HG02840 (cell line): ENCODE measurements around the gene RASA2.

ENCODE experiments used
- ATAC-seq: cut with Tn5 transposase; IDR thresholded peaks from one replicate; pipeline ENCODE4 v1.9.1; 2021; ENCODE audit warnings: mild to moderate bottlenecking, moderate library complexity, moderate number of reproducible peaks; ENCODE audit not compliant: unreplicated experiment, low FRiP score

Gene RASA2

GRCh38 chr3:141557961-141558706, 71.3 kb downstream of the RASA2 start:
- no peak for ATAC-seq

- ATAC-seq, result no peak
These were observed 74.7 kb downstream of the RASA2 start for GRCh38 chr3:141561426-141562034.

- no peak for ATAC-seq
These were observed 77.4 kb downstream of the RASA2 start for GRCh38 chr3:141564241-141564640.

GRCh38 chr3:141570068-141570467, 83.2 kb downstream of the RASA2 start:
- no peak for ATAC-seq

GRCh38 chr3:141575879-141576743, 89.3 kb downstream of the RASA2 start:
- no peak for ATAC-seq

GRCh38 chr3:141576744-141577052, 89.9 kb downstream of the RASA2 start:
- no peak for ATAC-seq

- no peak for ATAC-seq
These were observed 91.6 kb downstream of the RASA2 start for GRCh38 chr3:141578202-141578973.

- ATAC-seq, result no peak
These were observed 107.5 kb downstream of the RASA2 start for GRCh38 chr3:141594357-141594756.

- no peak for ATAC-seq
These were observed 111.1 kb downstream of the RASA2 start for GRCh38 chr3:141597931-141598330.

- no peak for ATAC-seq
These were observed 113.5 kb downstream of the RASA2 start for GRCh38 chr3:141600331-141600730.

GRCh38 chr3:141602706-141603105, 115.9 kb downstream of the RASA2 start:
- ATAC-seq, result no peak

- no peak for ATAC-seq
These were observed 116.7 kb downstream of the RASA2 start for GRCh38 chr3:141603473-141604035.

GRCh38 chr3:141605883-141606282, 119.1 kb downstream of the RASA2 start:
- no peak for ATAC-seq

- no peak for ATAC-seq
These were observed 121.6 kb downstream of the RASA2 start for GRCh38 chr3:141608438-141608837.

- ATAC-seq, result no peak
These were observed 124.1 kb downstream of the RASA2 start for GRCh38 chr3:141610939-141611338.

- ATAC-seq, result no peak
These were observed 131.5 kb downstream of the RASA2 start for GRCh38 chr3:141618103-141618910.

GRCh38 chr3:141618938-141619337, 132.1 kb downstream of the RASA2 start:
- ATAC-seq, result no peak

GRCh38 chr3:141619450-141619849, 132.6 kb downstream of the RASA2 start:
- ATAC-seq, result no peak

- ATAC-seq, result no peak
These were observed 136.9 kb downstream of the RASA2 start for GRCh38 chr3:141623691-141624090.

- ATAC-seq, result no peak
These were observed 138.7 kb downstream of the RASA2 start for GRCh38 chr3:141625506-141625905.
